Astrocyte of the cerebellum (primary cell): Measurements from ENCODE around the gene MYO1A.

Experiments
- DNase-seq: peaks from one replicate; pipeline ENCODE4 v3.0.0-alpha.2; 2011; ENCODE audit warnings: low read depth
- H3K4me3 ChIP-seq: 2 replicates; pipeline ENCODE4 v1.5.1; 2011; ENCODE audit warnings: mild to moderate bottlenecking, low read depth, low read length, moderate library complexity
- in situ Hi-C: cut with HindIII; loops from 2 replicates; pipeline ENCODE4 v1.10.0; 2017; ENCODE audit warnings: low sequenced_read_pairs
- TF ChIP-seq, protein P1 (sequence below): IDR thresholded peaks from 2 replicates; pipeline ENCODE4 v1.5.1; 2012; ENCODE audit warnings: low read length, low read depth, moderate library complexity, mild to moderate bottlenecking; ENCODE audit errors: missing control alignments

Gene MYO1A

DNA sequence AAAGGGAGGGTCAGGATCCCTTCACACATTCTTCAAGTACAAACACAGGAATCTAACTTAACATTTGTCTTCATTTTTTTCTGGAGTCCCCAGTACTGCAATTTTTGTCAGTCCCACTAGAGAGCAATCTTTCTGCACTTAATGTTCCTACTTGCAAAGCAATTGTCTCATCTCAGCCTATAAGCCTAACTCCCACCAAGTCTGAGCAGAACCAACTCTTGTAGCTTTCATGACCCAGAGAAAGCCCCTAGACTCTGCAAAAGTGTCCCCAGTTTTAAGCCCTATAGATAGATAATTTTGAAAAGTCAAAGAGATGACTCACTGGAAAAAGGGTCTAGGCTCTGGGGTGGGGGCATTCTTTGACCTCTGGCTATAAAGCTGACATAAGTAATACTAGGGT, 41.8 kb downstream of the MYO1A start:
- H3K4me3 ChIP-seq = no peak overlapping the region
- TF ChIP-seq, protein P1, sequence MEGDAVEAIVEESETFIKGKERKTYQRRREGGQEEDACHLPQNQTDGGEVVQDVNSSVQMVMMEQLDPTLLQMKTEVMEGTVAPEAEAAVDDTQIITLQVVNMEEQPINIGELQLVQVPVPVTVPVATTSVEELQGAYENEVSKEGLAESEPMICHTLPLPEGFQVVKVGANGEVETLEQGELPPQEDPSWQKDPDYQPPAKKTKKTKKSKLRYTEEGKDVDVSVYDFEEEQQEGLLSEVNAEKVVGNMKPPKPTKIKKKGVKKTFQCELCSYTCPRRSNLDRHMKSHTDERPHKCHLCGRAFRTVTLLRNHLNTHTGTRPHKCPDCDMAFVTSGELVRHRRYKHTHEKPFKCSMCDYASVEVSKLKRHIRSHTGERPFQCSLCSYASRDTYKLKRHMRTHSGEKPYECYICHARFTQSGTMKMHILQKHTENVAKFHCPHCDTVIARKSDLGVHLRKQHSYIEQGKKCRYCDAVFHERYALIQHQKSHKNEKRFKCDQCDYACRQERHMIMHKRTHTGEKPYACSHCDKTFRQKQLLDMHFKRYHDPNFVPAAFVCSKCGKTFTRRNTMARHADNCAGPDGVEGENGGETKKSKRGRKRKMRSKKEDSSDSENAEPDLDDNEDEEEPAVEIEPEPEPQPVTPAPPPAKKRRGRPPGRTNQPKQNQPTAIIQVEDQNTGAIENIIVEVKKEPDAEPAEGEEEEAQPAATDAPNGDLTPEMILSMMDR = peak; percentile 67
- in situ Hi-C loops = no loop called here
- DNase-seq = peak; percentile 46

DNA sequence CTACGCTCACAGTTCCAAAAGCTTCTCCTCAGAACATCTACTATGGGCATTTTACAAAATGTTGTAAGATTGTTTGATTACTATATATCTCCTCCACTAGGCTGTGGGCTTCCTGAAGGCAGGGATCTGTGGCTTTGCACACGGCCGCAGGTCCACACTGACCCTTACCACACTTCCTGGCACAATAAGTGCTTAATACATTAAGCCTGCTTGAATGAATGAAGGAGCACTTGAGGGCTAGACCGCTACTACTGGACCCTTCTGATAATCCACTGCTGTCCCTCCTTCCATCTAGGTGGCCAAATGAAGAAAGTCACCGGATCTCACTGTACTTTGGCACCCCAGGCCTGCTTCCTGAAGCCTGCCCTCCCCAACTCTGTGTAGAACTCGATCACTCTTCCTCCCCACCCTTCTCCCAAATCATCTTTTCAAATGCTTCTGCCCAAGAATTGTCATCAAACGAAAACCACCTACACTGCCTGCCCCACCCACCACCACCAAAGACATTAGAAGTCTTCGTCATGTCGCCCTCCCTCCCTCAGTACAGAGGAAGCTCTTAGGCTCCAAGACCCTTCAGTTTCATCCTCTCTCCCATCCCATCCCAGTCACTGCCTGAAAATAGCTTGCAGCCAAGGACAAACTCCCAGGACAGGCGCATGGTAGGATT, 43.0 kb downstream of the MYO1A start:
- TF ChIP-seq, protein P1 = no peak
- no peak for DNase-seq
- in situ Hi-C loops = no loop called here
- H3K4me3 ChIP-seq = peak overlapping the region; percentile 37

DNA sequence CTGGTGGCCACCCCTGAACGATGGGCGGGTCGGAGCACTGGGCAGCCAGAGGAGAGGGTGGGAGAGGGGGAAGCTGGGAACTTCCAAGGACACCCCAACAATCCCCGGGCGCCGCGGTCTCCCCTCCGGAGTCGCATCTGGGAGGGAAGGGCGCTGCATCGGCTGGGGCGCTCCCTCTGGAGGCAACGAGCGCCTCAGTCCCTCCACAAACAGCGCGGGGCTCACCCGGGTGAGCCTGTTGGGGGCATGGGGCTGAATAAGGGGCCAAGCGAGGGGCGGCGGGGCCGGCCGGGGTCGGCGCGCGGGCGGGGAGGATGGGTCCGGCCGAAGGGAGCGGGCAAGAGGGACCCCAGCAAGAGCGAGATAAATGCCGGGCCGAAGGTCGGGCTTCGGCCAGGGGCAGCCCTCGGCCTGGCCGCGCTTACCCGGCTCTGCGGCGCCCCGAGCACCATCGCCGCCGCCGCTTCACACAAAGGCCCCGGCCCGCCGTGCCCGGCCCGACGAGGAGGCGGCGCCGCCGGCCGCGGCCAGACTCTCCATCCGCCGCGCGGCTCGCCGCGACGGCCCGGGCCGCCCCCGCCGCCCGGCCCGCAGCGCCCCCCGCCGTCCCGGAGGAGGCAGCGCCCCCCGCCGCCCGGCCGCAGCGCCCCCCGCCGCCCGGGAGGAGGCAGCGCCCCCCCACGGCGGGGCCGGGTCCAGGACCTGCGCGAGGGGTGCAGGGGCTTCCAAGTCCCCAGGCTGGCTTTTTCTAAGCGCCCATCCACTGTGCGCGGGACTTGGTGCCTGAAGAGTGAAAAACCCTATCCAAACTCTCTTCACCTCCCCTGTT, 43.7 kb downstream of the MYO1A start, which contains the start of gene ZBTB39:
TSS of gene ZBTB39 (minus strand) at position 567 of the 829 bp plus-strand sequence. CDS start 1,629 bp downstream, outside the sequence.
- in situ Hi-C loops = no loop called here
- peak within 1 kb of the TSS; percentile 89 for H3K4me3 ChIP-seq
- DNase-seq = no peak
- TF ChIP-seq, protein P1 = peak; percentile 36

DNA sequence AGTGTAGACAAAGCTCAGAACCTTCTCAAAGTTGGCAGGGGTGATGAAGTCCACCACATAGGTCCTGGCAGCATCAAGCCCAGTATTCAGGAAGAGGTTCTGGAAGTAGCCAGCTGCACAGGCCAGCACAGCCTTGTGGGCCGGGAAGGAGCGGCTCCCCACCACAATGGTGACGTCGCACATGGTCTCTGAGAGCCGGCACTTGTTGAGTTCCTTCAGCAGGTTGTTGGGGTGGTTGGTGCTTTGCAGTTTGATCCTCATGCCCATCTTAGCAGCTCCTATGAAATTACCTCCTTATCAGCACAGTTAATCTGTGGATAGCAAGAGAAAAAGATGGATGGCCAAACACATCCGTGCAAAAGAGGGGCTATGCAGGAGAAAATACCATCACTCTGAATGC, 45.3 kb downstream of the MYO1A start:
- TF ChIP-seq, protein P1 = no peak
- no peak overlapping the region for H3K4me3 ChIP-seq
- in situ Hi-C loops = no loop called here
- no peak for DNase-seq

DNA sequence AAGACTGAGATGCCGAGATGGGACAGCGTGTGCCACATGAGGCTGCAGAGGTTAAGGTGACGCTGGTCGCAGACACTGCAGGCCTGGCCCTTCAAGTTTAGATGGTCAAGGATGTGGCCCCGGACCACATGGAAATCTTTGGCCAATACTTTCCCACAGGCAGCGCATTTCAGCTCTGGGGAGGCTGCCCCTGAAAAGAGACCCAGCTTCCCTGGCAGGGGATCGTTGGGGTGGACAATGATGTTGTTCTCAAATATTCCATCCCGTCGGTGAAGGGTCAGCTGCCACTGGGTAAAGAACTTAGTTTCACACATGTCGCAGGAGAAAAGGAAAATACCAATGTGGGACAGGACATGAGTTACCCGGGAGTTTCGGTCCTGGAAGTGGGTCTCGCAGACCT, 46.5 kb downstream of the MYO1A start:
- TF ChIP-seq, protein P1 = no peak
- DNase-seq = no peak
- in situ Hi-C loops = no loop called here
- no peak overlapping the region for H3K4me3 ChIP-seq

DNA sequence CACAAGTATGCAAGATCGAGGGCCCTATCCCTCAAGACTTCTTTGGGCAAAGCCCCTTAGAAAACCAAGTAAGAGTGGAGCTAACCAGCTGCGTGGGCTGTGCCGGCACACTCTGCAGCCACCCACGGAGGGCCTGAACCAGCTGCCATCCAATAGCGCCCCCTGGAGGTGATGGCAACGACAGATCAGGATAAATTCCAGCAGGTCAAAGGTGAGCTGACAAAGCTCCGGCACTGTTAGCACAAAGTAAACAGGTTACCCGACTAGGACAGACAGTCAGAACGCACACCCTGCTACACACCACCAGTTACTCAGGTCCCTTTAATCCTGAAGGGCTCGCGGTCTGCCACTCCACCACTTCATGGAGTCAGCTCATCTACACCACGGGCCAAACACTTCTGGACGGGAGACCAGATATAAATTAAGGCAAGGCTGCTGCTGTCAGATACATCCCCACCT, 48.5 kb downstream of the MYO1A start:
- in situ Hi-C loops = no loop called here
- H3K4me3 ChIP-seq = no peak overlapping the region
- no peak for DNase-seq
- TF ChIP-seq, protein P1 = peak; percentile 64
